ENCODE results near the gene GMPPB. TPM values are rescaled to one million over a fixed set of nuclear protein-coding genes. Genes with fewer than 3 reads are reported as not detected.
"Not testable (repeated sequence)": the region's sequence is repeated elsewhere in the genome, so short reads cannot be mapped to it uniquely, and the experiment has no call there.

GMPPB gene
- polyA plus RNA-seq, 3 donors: 13.2 to 17.6 (median 17.3) TPM

DNA sequence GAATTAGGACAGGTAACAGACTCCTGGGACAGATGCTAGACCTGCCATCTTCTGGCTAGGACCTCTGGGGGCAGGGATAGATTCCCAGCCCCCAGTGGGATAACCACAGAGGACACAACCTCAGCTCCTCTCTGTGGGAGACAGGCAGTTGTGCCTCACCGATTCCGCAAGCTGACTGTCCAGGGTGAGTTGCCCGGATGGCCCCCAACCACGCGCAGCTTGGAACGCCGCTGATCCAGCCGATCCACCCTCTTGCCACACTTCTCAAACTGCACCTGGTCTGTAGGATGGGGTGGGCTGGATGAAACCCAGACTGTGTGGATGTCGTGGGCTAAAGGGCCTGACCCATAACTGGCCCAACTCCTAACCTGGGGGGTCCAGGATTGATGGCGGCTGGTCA lies 38.6 kb downstream of the GMPPB start:
- DNase-seq (ENCODE audit: extremely low read depth in 1 of 11, low read depth in 9 of 11, low spot score in 4 of 11): not testable (repeated sequence)

DNA sequence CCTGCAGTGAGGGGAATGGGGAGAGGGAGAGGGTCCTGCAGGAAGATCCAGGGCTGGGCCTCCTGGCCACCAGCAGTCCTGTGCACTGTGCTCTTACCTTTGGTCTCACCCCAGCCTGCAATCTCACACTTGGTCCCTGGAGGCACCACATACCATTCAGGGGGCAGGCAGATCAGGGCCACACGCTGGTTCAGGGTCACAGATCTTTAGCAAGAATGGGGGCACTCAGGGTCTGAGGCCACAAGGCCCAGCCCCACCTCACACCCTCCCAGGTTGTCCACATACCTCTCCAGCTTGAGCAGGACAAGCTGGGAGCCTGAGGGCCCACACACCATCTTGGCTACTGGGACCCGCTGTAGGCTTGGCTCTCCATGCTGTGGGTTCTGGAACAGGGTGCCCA lies 39.3 kb downstream of the GMPPB start:
- not testable (repeated sequence) for DNase-seq (ENCODE audit: extremely low read depth in 1 of 11, low read depth in 9 of 11, low spot score in 4 of 11)

DNA sequence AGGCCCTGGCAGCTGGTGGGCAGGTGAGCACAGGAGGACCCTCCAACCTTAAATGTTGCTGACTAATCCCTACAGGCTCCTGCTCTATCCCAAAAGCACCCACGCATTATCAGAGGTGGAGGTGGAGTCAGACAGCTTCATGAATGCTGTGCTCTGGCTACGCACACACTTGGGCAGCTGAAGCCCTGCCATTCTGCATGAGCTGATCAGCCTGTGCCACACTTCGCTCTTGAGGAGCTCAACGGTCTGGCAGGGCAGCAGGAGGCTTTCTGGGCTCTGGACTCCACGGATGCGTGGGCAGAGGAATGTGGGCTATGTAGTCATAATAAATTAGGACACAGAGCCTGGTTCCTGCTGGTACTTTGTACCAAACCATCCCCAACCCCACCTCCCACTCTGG lies 40.6 kb downstream of the GMPPB start:
- no peak for DNase-seq (ENCODE audit: extremely low read depth in 1 of 11, low read depth in 9 of 11, low spot score in 4 of 11)

DNA sequence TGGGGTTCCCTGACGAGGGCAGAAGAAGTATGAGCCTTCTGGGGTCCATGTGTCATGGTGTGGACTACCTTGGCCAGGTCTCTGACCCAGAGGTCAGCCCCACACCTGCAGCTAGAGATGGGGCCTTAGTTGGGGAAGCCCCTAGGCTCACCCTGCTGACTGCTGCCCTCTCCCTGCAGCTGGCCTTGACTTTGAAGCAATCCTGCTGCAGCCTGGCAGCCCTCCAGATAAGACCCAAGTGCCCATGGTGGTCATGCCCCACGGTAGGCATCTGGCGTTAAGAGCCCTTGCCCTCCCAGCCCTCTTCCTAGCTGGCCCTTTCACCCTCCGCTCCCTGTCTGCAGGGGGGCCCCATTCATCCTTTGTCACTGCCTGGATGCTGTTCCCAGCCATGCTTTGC lies 42.2 kb downstream of the GMPPB start:
- no peak for DNase-seq (ENCODE audit: extremely low read depth in 1 of 11, low read depth in 9 of 11, low spot score in 4 of 11)

DNA sequence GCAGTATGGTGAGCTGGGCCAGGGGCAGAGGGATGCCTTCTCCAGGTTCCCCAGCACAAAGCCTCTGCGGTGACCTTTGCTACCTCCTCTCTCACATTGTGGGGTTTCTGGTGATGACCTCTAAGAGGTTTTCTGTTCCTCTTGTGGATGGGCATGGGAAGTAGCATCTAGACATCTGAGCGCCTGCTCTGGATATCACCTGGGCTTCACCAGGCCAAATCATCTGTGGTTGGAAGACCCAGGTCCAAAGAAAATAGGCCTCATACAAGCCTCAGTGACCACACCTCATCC lies 42.6 kb downstream of the GMPPB start:
- no peak for DNase-seq (ENCODE audit: extremely low read depth in 1 of 11, low read depth in 9 of 11, low spot score in 4 of 11)

DNA sequence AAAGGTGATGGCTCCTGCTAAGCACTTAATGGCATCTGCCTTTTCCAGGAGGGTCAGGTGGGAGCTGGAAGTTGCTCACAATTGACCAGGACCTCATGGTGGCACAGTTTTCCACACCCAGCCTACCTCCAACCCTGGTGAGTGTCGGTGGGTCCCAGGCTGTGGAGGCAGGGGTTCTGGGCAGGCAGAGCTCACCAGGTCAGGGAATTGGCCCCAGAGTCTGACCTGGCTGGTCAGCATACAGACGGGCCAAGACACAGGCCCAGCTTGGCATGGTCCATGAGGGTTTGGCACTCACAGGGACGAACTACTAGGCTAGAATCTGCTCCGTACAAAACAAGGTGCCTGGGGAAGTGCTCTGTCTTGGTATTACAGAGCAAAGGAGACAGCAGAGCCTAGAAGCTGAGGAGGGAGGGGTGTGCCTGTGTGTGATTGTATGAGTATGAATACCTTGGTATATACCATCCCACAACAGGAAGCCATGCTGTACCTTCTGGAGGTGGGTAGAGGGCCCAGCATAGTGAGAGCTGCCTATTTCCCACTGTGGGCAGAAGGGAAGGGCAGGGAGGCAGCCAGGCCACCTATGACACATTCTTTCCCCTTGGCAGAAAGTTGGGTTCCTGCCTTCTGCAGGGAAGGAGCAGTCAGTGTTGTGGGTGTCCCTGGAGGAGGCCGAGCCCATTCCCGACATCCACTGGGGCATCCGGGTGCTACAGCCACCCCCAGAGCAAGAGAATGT lies 43.1 kb downstream of the GMPPB start:
- DNase-seq (ENCODE audit: extremely low read depth in 1 of 11, low read depth in 9 of 11, low spot score in 4 of 11): no peak

DNA sequence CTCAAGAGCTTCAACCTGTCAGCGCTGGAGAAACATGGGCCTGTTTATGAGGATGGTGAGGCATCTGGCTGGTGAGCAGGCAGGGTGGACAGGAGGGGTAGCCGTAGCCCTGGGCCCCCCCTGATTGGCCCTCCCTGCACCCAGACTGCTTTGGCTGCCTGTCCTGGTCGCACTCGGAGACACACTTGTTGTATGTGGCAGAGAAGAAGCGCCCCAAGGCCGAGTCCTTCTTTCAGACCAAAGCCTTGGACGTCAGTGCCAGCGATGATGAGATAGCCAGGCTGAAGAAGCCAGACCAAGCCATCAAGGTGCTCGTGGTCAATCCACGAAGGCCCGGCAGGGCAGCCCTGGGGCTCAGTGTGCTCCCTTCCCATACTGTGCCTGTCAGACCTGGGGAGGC lies 47.8 kb downstream of the GMPPB start:
- no peak for DNase-seq (ENCODE audit: extremely low read depth in 1 of 11, low read depth in 9 of 11, low spot score in 4 of 11)

DNA sequence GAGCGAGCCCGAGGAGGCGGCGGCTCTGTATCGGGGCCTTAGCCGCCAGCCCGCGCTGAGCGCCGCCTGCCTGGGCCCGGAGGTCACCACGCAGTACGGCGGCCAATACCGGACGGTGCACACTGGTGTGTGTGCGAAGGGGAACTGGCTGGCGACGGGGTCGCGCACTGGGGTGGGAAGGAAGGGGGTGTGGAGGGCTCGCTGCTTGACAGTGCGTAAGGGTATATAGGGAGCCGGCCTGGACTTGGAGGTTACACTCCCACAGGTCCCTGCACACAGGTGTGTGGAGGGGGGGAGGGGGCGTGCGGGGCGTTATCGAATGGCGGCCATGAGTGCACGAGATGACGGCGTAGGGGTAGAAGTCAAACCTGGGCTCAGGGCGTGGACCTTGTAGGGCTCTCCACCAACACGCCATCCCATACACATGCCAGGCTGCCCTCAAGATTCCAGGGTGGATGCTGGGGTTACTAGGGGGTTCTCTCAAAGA lies 49.2 kb downstream of the GMPPB start:
- DNase-seq (ENCODE audit: extremely low read depth in 1 of 11, low read depth in 9 of 11, low spot score in 4 of 11): no peak

DNA sequence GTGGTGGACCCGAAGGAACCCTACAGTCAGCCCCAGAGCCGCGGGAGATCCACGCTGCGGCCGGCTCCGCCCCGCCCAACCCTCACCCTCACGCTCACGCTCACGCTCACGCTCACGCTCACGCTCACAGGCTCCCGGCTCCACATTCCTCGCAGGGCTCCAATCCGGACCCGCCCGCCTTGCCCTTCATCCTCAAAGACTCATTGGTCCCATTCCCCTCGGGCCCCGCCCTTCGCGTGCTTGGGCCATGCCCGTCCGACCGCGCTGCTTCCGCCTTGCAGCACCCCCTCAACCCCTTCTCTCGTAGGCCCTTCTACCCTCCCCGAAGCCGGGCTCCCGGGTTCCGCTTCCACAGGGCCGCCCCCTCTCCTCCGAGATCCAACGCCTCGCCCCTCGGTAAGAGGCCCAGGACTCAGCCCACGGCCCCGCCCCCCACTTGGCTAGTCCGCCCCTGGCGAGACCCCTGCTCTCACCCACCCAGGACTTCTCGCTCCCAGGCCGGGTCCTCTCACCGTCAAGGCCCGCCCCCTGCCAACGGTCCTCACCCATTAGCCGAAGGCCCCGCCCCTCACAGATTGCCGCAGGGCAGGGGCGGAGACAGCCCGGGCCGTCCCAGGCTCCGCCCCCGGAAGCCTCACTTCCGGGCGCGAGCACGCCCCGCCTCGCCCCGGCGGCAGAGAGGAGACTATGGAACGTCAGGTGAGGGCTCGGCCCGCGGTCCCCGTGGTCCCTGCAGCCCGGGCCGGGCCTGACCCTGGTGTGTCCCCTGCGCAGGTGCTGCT lies 49.8 kb downstream of the GMPPB start, which contains the start of gene APEH:
Gene APEH (plus strand): TSS at position 637 of the 782 bp plus-strand sequence. CDS start 51 bp downstream, at position 688.
- DNase-seq (ENCODE audit: extremely low read depth in 1 of 11, low read depth in 9 of 11, low spot score in 4 of 11): peak; percentile 85 to 94 (median 91)

DNA sequence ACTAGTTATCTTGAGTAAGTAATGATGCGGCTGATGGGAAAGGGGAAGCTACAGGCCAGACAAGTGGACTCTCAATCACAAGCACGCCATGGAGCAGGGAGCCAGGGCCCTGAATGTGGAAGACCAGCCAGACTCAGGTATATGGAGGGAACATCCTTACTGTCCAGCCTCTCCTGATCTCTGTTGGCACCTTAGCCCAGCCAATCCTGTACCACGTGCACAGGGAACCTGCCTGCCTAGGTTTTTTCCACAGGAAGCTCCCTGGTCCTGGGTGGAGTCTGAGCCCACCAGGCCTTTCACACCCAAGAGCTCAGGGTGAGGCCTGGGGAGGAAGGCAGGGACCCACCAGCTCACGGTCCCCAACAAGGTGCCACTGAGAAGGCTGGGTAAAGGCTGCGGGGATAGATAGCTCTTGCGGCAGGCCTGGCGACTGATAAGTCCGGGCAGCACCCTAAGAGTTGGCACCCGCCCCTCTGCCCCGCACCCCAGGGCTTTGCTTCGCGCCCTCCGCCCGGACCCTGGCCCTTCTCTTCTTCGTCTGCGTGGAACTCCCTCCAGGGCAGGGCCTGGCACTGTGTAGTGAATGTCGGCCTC lies 50.5 kb downstream of the GMPPB start:
- no peak for DNase-seq (ENCODE audit: extremely low read depth in 1 of 11, low read depth in 9 of 11, low spot score in 4 of 11)

DNA sequence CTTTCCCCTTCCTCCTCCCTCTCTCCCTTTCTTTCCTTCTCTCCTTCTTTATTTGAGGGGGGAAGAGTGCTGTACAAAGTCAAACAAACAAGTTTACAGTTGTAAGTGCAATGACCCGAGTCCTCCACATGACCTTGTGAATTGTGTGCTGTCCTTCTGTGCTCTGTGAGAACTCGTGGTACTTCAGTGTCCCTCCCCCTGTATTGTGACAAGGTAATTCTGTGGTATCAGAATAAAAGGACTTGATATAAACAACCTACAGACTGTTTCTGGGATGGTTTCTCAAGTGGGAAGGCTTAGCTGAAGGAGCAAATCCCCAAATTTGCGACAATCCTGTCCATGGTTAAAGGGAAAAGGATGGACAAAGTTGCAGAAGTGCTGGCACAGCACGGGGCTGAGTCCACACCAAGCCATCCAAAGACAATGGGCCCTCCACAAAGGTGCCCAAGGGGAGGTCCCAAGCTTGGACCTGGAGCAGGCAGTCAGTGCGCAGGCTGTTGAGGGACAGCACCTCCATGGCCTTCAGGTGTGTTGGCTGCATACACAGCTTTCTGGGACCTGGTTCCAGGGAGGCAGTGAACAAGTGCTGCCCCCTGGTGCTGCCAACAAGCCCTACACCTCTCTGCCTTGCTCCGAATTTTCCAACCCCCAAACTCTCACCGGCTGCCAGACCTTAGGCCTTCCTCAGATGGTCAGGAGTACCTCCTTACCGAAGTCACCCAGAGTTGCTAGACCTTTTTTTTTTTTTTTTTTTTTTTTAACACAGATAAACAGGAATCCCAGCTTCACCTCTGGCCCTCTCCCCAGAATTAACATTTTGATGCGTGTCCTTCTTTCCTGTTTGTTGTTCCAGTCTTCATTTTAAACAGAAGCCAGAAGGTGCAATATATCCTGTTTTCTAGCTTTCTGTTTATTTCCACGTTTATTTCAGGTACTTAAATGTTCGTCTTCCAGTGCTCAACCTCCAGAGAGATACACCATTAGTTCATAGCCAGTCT lies 52.2 kb downstream of the GMPPB start:
- DNase-seq (ENCODE audit: extremely low read depth in 1 of 11, low read depth in 9 of 11, low spot score in 4 of 11): peak in 7 of 11 donors; percentile 41 to 71 (median 63)

DNA sequence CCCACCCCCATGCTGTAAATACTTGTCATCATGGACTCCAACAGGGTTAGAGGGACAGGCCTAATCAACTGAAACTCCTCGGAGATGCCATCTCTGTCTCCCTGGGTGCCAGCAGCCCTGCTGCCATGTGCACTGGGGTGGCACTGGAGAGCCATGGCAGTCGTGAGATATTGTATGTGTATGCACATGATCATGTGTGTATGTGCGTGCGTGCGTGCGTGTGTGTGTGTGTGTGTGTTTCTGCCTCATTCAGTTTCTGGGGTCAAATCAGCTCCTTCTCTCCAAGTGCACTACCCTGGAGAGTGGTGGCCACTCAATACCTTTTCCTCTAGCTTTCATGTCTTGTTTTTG lies 52.8 kb downstream of the GMPPB start:
- DNase-seq (ENCODE audit: extremely low read depth in 1 of 11, low read depth in 9 of 11, low spot score in 4 of 11): no peak

Other genes with a start within 250 kb of the GMPPB start
- 1 to 10 TPM; 1.2 to 1.5 (median 1.4) TPM for gene BSN, start 169.5 kb downstream of the GMPPB start, polyA plus RNA-seq (ENCODE audit: insufficient read length in 3 of 3)
- gene APEH, start 49.6 kb downstream of the GMPPB start, polyA plus RNA-seq (ENCODE audit: insufficient read length in 3 of 3): 100 to 1,000 TPM; 145 to 153 (median 152) TPM
- 100 to 1,000 TPM in 2 of 3 donors, 10 to 100 TPM in 1; 99.1 to 242 (median 199) TPM for gene MST1, start 34.5 kb downstream of the GMPPB start, polyA plus RNA-seq (ENCODE audit: insufficient read length in 3 of 3)
- 10 to 100 TPM; 33.9 to 42.2 (median 38.8) TPM for gene RNF123, start 34.4 kb downstream of the GMPPB start, polyA plus RNA-seq (ENCODE audit: insufficient read length in 3 of 3)
- 1 to 10 TPM; 1.4 to 2.2 (median 1.8) TPM for gene AMIGO3, start 4.3 kb downstream of the GMPPB start, polyA plus RNA-seq (ENCODE audit: insufficient read length in 3 of 3)
- 10 to 100 TPM; 50.6 to 55.8 (median 51.2) TPM for gene IP6K1, start 62.6 kb upstream of the GMPPB start, polyA plus RNA-seq (ENCODE audit: insufficient read length in 3 of 3)
- gene CDHR4, start 75.9 kb upstream of the GMPPB start, polyA plus RNA-seq (ENCODE audit: insufficient read length in 3 of 3): under 1 TPM in 1 of 3 donors, not detected in 2; 0.15 TPM
- 10 to 100 TPM in 1 of 3 donors, 1 to 10 TPM in 2; 9.6 to 16.9 (median 10.0) TPM for gene INKA1, start 79.3 kb upstream of the GMPPB start, polyA plus RNA-seq (ENCODE audit: insufficient read length in 3 of 3)
- 10 to 100 TPM; 31.8 to 50.9 (median 36.5) TPM for gene UBA7, start 90.0 kb upstream of the GMPPB start, polyA plus RNA-seq (ENCODE audit: insufficient read length in 3 of 3)
- gene TRAIP, start 132.6 kb upstream of the GMPPB start, polyA plus RNA-seq (ENCODE audit: insufficient read length in 3 of 3): 10 to 100 TPM in 1 of 3 donors, 1 to 10 TPM in 2; 9.4 to 12.8 (median 9.8) TPM
- under 1 TPM; 0.16 to 0.18 (median 0.17) TPM for gene CAMKV, start 146.0 kb upstream of the GMPPB start, polyA plus RNA-seq (ENCODE audit: insufficient read length in 3 of 3)
- 1 to 10 TPM; 1.3 to 1.7 (median 1.5) TPM for gene MST1R, start 179.9 kb upstream of the GMPPB start, polyA plus RNA-seq (ENCODE audit: insufficient read length in 3 of 3)
- 10 to 100 TPM in 1 of 3 donors, 1 to 10 TPM in 2; 7.0 to 10.5 (median 7.3) TPM for gene MON1A, start 205.9 kb upstream of the GMPPB start, polyA plus RNA-seq (ENCODE audit: insufficient read length in 3 of 3)
- 100 to 1,000 TPM; 119 to 192 (median 135) TPM for gene RBM6, start 216.2 kb upstream of the GMPPB start, polyA plus RNA-seq (ENCODE audit: insufficient read length in 3 of 3)

All from renal cortex interstitium (tissue), 11 donors.